Posterior cingulate gyrus (tissue), 11 donors: ENCODE results near the gene NKAIN2.
"Not testable (repeated sequence)": the region's sequence is repeated elsewhere in the genome, so short reads cannot be mapped to it uniquely, and the experiment has no call there.

Experiments used
- DNase-seq, 10 donors: peaks; one replicate each; pipeline versions ENCODE4 v3.0.0 to v3.0.0-alpha.2; 2020 to 2021; ENCODE audit warnings: mixed read lengths in 3 of 10
- intact Hi-C: fragments of 100-400 bp; cut with DNase I; formaldehyde crosslinking; loops from one replicate; pipeline ENCODE4 v1.15.1; 2023

NKAIN2 gene

DNA sequence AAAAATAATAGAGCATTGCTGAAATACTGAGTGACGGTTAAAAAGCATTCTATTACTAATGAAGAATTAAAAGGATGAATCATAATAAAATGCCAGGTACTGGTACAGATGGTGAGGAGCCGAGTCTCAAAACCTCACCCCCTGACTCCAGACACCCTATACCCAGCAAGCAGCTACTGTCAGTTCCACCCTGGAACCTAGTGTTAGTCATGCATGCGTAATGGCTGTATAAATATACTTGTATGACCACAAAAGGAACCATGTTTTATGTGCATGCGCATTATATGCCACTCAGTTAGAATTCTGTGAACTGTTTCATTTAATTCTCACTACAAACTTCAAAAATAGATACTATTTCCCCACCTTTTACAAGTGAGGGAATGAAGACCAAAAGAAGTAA is 589.9 kb downstream of the NKAIN2 start:
- no peak for DNase-seq
- intact Hi-C loops = no loop called here

- DNase-seq = no peak
- intact Hi-C loops = no loop called here
These were observed 592.7 kb downstream of the NKAIN2 start for GRCh38 chr6:124396361-124396760.

GRCh38 chr6:124400261-124400999 is 596.8 kb downstream of the NKAIN2 start:
- no peak for DNase-seq
- intact Hi-C loops = no loop called here

DNA sequence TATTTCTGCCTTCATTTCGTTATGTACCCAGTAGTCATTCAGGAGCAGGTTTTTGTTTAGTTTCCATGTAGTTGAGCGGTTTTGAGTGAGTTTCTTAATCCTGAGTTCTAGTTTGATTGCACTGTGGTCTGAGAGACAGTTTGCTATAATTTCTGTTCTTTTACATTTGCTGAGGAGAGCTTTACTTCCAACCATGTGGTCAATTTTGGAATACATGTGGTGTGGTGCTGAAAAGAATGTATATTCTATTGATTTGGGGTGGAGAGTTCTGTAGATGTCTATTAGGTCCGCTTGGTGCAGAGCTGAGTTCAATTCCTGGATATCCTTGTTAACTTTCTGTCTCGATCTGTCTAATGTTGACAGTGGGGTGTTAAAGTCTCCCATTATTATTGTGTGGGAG is 606.8 kb downstream of the NKAIN2 start:
- DNase-seq, intact Hi-C loops: not testable (repeated sequence)

GRCh38 chr6:124412657-124413056 is 609.0 kb downstream of the NKAIN2 start:
- intact Hi-C loops = not testable (repeated sequence)
- peak in 2 of 10 donors; percentile 53 to 79 for DNase-seq

DNA sequence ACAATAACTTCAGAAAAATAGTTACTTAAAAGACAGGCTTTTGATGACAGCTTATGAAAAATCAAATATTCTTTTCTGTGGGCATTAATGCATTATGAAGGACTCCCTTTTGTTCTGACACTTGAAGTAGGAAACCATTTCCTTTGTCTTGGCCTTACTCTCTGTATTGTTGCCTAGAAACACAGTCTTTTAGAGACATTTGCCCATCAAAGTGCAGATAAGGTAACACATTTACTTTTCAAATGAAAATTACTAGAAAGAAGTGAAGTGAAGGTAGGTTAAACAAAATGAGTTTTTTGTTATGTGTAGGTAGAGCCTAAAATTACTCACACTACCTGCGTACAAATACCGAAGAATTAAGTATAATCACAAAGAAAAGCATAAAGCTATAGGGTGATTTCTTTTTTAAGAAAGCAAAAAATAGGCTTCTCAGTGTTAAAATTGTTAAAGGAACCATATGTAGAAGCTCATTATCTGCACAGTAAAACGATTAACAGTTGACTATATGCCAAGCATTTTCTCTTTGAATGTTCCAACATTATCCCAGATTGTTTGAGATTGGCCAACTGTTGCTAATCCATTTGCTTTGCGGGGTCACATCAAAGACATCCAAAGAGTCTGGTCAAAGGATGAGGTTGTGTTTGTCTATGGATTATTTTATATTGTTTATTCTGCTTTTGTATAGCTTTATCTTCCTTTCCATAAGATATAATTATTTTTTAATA is 616.6 kb downstream of the NKAIN2 start:
- DNase-seq = no peak
- intact Hi-C loops = no loop called here

DNA sequence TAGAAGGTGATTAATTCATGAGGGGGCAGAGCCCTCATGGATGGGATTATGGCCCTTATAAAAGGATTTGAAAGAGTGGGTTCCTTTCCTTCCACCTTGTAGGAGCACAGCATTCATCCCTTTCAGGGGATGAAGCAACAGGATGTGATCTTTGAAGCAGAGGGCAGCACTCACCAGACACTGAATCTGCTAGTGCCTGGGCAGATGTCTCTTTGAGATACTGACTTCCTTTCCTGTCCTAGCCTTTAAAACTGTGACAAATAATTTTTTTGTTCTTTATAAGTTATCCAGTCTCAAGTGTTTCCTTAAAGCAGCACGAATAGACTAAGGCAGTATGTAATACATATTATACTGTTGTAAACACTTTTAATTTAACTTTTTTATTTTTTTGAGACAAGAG is 620.0 kb downstream of the NKAIN2 start:
- DNase-seq = no peak
- intact Hi-C loops = no loop called here

- intact Hi-C loops = no loop called here
- DNase-seq = no peak
These were observed 627.2 kb downstream of the NKAIN2 start for GRCh38 chr6:124430740-124431318.

GRCh38 chr6:124432620-124433019 is 629.0 kb downstream of the NKAIN2 start:
- intact Hi-C loops = no loop called here
- DNase-seq = no peak

DNA sequence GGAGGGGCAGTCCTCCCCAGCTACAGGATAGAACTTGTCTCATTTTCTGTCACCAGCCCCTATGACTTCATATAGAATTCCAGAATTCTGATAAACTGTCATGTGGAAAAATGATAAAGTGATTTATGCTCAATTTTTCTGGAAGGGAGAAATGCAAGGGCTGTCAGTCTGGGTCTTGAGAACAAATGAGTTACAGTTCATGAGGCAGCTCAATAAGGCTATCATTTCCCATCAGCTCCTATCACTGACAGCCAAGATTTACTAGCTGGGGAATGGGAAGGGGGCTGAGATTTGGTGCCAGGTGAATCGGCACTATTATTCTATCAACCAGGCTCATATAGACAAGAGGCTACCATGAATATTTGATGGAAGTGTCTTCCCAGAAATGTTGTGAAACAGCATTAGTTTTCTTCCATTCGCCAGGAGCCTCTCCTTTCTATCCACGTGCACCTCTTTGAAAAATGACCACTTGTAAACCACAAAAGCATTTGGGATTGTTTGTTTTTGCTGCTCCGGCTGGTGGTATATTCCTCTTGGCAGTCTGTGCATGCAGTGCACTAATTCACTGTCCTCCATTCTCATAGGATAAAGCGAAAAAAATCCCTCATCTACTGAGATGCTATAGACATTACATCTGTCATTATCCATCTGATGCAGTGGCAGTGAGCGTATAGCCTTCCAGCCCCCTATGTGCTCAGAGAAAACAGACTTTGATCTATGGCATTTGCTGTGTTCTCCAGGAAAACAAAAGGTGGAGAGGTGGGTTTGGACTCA is 629.9 kb downstream of the NKAIN2 start:
- intact Hi-C loops = no loop called here
- DNase-seq = no peak

DNA sequence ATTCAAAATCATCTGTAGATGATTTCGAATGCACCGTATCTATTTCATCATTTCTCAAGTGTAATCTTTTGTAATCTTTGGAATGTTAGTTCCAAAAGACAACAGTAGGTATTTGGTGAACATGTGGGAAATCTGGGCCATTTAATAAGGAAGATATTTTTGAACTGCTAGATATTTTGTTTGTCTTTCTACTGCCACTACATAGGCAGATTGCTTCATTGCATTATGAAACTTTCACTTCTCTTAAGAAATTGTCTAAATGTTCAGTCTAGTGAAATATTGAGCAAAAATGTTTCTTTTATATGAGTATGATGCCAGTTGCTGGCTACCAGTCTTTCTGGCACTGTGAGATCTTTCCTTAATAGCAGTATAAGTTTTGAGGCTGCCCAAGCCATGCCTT is 630.8 kb downstream of the NKAIN2 start:
- intact Hi-C loops = no loop called here
- no peak for DNase-seq

DNA sequence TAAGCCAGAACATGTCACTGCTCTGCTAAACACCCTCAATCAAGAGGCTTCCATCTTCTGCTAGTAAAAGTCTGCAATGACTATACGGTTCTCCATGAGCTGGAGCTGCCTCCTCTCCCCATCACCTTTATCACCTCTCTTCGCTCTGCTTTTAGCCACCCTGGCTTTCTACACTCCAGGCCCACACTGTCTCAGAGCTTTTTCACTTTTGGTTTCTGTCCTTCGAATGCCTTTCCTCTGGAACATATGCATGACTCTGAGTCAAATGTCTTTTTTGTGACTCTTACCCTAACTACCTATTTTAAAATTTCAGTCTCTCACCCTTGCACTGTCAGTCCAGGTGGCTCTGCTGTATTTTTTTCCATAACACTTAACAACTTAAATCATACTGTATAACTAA is 633.1 kb downstream of the NKAIN2 start:
- intact Hi-C loops = no loop called here
- DNase-seq = no peak

GRCh38 chr6:124438546-124439065 is 634.9 kb downstream of the NKAIN2 start:
- intact Hi-C loops = no loop called here
- peak in 1 of 10 donors; percentile 42 for DNase-seq

DNA sequence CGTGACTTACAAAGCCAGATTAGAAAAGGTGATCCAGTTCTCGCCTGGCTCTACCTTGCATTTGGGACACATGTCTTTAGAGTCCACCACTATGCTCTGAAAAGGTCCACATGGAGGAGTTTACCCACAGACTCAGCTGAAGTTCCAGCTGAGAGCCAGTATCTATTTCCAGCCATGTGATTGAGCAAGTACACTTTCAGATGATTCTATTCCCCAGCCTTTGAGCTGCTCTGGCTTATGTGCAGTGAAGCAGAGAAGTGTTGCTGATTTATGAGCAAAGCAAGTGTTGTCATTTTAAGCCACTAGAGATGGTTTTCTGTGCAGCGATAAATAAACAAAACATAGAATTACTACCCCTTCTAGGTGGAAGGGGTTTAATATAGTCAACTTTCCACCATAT is 637.8 kb downstream of the NKAIN2 start:
- intact Hi-C loops = no loop called here
- DNase-seq = no peak

DNA sequence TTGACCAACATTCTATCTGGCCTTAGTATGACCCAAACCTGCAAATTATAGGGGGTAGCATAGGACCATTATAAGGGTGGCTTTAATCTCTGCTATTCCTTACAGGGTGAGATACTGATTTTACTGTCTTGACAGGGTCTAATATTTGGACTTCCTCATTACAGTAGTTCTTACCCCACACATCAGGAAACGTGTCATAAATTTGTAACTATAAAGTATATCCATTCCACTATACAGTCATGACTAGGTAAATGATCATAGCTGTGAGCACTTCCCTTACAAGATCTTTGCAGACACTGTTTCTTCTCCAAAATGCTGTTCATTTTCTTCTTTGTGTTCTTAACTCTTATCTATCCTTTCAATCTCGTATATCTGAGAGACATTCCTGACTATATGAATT is 639.9 kb downstream of the NKAIN2 start:
- DNase-seq = no peak
- intact Hi-C loops = no loop called here

DNA sequence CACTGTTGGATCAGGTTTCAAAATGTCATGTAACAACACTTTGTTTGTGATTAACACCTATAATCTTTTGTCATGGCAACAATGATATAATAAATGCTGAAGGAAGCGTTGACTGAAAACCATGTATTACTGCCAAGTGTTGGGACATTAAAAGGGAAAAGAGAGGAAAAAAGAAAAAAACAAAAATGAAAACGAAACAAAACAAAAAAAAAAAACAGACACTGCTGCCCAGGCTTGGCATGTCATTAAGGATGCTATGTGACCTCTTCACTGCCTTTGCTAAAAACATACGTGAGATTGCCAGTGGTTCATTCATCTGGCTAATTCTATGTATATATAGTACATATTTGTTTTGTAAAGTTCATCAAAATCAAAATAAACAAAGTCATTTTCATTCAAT is 641.9 kb downstream of the NKAIN2 start:
- intact Hi-C loops = no loop called here
- DNase-seq = no peak

DNA sequence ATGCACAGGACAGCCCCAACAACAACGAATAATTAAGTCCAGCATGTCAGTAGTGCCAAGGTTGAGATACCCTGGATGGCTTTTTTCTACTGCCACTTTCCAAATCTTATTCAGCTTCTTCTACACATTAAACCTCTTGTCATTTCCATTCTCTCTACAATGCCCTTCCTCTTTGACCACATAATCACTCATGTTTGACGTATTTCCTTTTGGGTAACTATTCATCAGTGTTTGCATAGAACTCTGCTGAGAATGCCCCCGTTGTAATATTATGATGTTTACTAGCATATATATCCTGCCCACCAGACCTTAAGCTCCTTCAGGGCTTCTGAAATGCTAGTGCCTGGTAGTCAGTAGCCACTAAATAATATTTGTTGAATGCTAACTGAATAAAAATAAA is 643.3 kb downstream of the NKAIN2 start:
- intact Hi-C loops = no loop called here

GRCh38 chr6:124459268-124459667 is 655.6 kb downstream of the NKAIN2 start:
- no peak for DNase-seq
- intact Hi-C loops = no loop called here

More for the DNA sequence above, 643.3 kb downstream of the NKAIN2 start:
- no peak for DNase-seq

- no peak for DNase-seq
- intact Hi-C loops = no loop called here
These were observed 659.1 kb downstream of the NKAIN2 start for GRCh38 chr6:124462750-124463149.

GRCh38 chr6:124463271-124463670 is 659.6 kb downstream of the NKAIN2 start:
- intact Hi-C loops = no loop called here
- DNase-seq = no peak

- intact Hi-C loops, DNase-seq: not testable (repeated sequence)
These were observed 660.9 kb downstream of the NKAIN2 start for GRCh38 chr6:124464600-124464999.
